PC-3 (cell line): ENCODE measurements around the gene REPS2. TPM values are rescaled to one million over a fixed set of nuclear protein-coding genes. Genes with fewer than 3 reads are reported as not detected.

ENCODE experiments used
- ATAC-seq: fragments of 200-7000 bp; cut with Tn5 transposase; 2 replicates; pipeline ENCODE4 v1.9.1; 2020; ENCODE audit warnings: mild to moderate bottlenecking, moderate library complexity
- BruUV-seq: library from RNA; stranded (reverse); fragments of 400-500 nt; replicated peaks from 2 replicates; lab custom pipeline; 2021; lab: Mats Ljungman, UMichigan
- CTCF ChIA-PET: fragments of 300-600 bp; sonication (Branson Sonifier 250); formaldehyde crosslinking; loops from one replicate; lab custom pipeline; 2022; ENCODE audit warnings: antibody characterized with exemption; lab: Charles Lee
- POLR2A ChIA-PET: fragments of 300-600 bp; sonication (Branson Sonifier 250); formaldehyde crosslinking; loops from one replicate; lab custom pipeline; 2022; ENCODE audit warnings: antibody characterized with exemption; ENCODE audit not compliant: unreplicated experiment; lab: Charles Lee
- DNase-seq: peaks from one replicate; pipeline ENCODE4 v3.0.0-alpha.2; 2015
- H2AFZ ChIP-seq: fragments of 300-600 bp; sonication (generic); 2 replicates; pipeline ENCODE4 v1.6.0; 2016; ENCODE audit warnings: antibody characterized with exemption, low read length
- H3F3A ChIP-seq: fragments of 300-600 bp; sonication (generic); one replicate; pipeline ENCODE4 v1.6.0; 2017; ENCODE audit warnings: antibody characterized with exemption, low read length, control low read depth, mild to moderate bottlenecking; ENCODE audit not compliant: unreplicated experiment
- H3K27ac ChIP-seq: fragments of 300-600 bp; sonication (generic); 2 replicates; pipeline ENCODE4 v1.5.1; 2016; ENCODE audit warnings: mild to moderate bottlenecking, low read length
- H3K27me3 ChIP-seq: fragments of 300-600 bp; sonication (generic); 2 replicates; pipeline ENCODE4 v1.6.1; 2016; ENCODE audit warnings: low read length, mixed read lengths
- H3K36me3 ChIP-seq: fragments of 300-600 bp; sonication (generic); 2 replicates; pipeline ENCODE4 v1.6.1; 2016; ENCODE audit warnings: low read depth, mixed run types, low read length, mixed read lengths
- H3K4me1 ChIP-seq: fragments of 300-600 bp; sonication (generic); 2 replicates; pipeline ENCODE4 v1.5.1; 2016; ENCODE audit warnings: low read length; ENCODE audit not compliant: insufficient read depth
- H3K4me2 ChIP-seq: fragments of 300-600 bp; sonication (generic); 2 replicates; pipeline ENCODE4 v1.6.0; 2016; ENCODE audit warnings: low read length
- H3K4me3 ChIP-seq: fragments of 300-600 bp; sonication (generic); 2 replicates; pipeline ENCODE4 v1.5.1; 2016; ENCODE audit warnings: mild to moderate bottlenecking, low read length, mixed read lengths
- H3K79me2 ChIP-seq: fragments of 300-600 bp; sonication (generic); 2 replicates; pipeline ENCODE4 v1.6.1; 2017; ENCODE audit warnings: low read length, mixed read lengths
- H3K9ac ChIP-seq: fragments of 300-600 bp; sonication (generic); 2 replicates; pipeline ENCODE4 v1.6.0; 2016; ENCODE audit warnings: mild to moderate bottlenecking, low read length
- H3K9me2 ChIP-seq: fragments of 300-600 bp; sonication (generic); replicated peaks from 2 replicates; pipeline ENCODE4 v1.6.1; 2016; ENCODE audit warnings: mixed run types, low read length, mixed read lengths
- H3K9me3 ChIP-seq: fragments of 300-600 bp; sonication (generic); 2 replicates; pipeline ENCODE4 v1.6.1; 2016; ENCODE audit warnings: low read length, mixed read lengths
- H4K20me1 ChIP-seq: fragments of 300-600 bp; sonication (generic); 2 replicates; pipeline ENCODE4 v1.6.1; 2016; ENCODE audit warnings: low read length, mixed read lengths
- EZH2 ChIP-seq: fragments of 300-600 bp; sonication (generic); IDR thresholded peaks from one replicate; pipeline ENCODE4 v1.6.1; 2017; ENCODE audit warnings: antibody characterized with exemption, mild to moderate bottlenecking, low read length; ENCODE audit not compliant: unreplicated experiment
- EZH2phosphoT487 ChIP-seq: fragments of 300-600 bp; sonication (generic); IDR thresholded peaks from 2 replicates; pipeline ENCODE4 v1.6.1; 2018; ENCODE audit warnings: mild to moderate bottlenecking, antibody characterized with exemption, low read length, borderline replicate concordance
- intact Hi-C: fragments of 100-400 bp; cut with micrococcal nuclease; formaldehyde crosslinking; loops from 2 replicates; pipeline ENCODE4 v1.9.0; 2023
- total RNA-seq: library from RNA; depleted of rRNA; stranded (reverse); fragments of >200 nt; gene quantifications from 2 replicates; pipeline ENCODE4 v1.2.3, GENCODE V29; 2014
- TF ChIP-seq, protein P1 (sequence below): fragments of 300-600 bp; sonication (generic); conservative IDR thresholded peaks from 2 replicates; pipeline ENCODE4 v1.5.1; 2017; ENCODE audit warnings: antibody characterized with exemption, low read depth, mild to moderate bottlenecking, low read length

The REPS2 gene
- total RNA-seq, 1 experiment from 2014 or later: 6.3 TPM

- no peak overlapping the region for H2AFZ ChIP-seq
- CTCF ChIA-PET: interaction anchor here (0.6 kb wide), 1 partner anchor 1392 kb away, joined by 3 read pairs; the partner anchor contains the start of gene CDKL5
- TF ChIP-seq, protein P1, sequence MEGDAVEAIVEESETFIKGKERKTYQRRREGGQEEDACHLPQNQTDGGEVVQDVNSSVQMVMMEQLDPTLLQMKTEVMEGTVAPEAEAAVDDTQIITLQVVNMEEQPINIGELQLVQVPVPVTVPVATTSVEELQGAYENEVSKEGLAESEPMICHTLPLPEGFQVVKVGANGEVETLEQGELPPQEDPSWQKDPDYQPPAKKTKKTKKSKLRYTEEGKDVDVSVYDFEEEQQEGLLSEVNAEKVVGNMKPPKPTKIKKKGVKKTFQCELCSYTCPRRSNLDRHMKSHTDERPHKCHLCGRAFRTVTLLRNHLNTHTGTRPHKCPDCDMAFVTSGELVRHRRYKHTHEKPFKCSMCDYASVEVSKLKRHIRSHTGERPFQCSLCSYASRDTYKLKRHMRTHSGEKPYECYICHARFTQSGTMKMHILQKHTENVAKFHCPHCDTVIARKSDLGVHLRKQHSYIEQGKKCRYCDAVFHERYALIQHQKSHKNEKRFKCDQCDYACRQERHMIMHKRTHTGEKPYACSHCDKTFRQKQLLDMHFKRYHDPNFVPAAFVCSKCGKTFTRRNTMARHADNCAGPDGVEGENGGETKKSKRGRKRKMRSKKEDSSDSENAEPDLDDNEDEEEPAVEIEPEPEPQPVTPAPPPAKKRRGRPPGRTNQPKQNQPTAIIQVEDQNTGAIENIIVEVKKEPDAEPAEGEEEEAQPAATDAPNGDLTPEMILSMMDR: no peak
- TF ChIP-seq EZH2 (no peak), EZH2phosphoT487 (no peak)
- ATAC-seq (no peak), DNase-seq (no peak)
- POLR2A ChIA-PET: interaction anchor here (0.6 kb wide), 1 partner anchor 186 kb away, joined by 4 read pairs; no protein-coding TSS in a partner anchor
- no peaks in the 10 kb centered on the region for H3K79me2 ChIP-seq
- no peaks in the 10 kb centered on the region for H3K9me3 ChIP-seq
- no peaks in the 10 kb centered on the region for H3F3A ChIP-seq
- H3K27ac ChIP-seq: no peak overlapping the region
- H3K9ac ChIP-seq: no peak overlapping the region
- H3K9me2 ChIP-seq: no peaks in the 10 kb centered on the region
- no peak overlapping the region for H3K4me3 ChIP-seq
- no TSS peak for BruUV-seq
- H3K4me2 ChIP-seq: no peak overlapping the region
- intact Hi-C loops: no loop called here
- H4K20me1 ChIP-seq: no peaks in the 10 kb centered on the region
- H3K27me3 ChIP-seq: no peaks in the 10 kb centered on the region
- H3K4me1 ChIP-seq: no peaks in the 10 kb centered on the region
- no peaks in the 10 kb centered on the region for H3K36me3 ChIP-seq
These were observed 86.8 kb downstream of the REPS2 start for GRCh38 chrX:17033225-17033624.

DNA sequence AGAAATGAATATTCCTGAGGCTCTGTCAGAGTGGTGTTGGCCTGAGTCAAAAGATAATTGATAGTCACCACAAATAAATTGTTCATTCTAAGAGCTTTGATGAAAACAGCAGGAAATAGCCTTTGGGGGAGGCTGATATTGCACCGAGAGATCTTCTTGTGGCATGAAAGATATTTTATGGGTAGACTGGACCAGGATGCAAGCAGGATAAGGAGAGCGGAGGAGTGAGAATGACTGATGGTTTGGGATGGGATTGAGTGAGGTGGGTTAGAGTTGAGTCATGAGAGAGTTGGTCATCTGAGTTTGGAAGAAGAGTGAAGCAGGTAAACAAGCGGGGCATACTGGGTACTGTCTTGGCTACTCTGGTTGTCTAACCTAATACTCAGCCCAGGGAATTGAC, 88.7 kb downstream of the REPS2 start:
- Histone ChIP-seq H4K20me1 (no peaks in the 10 kb centered on the region), H3K9me2 (no peaks in the 10 kb centered on the region), H3K4me3 (no peak overlapping the region), H3K9ac (no peak overlapping the region), H3K4me2 (no peak overlapping the region), H2AFZ (no peak overlapping the region), H3K36me3 (no peaks in the 10 kb centered on the region), H3K9me3 (no peaks in the 10 kb centered on the region), H3F3A (no peaks in the 10 kb centered on the region), H3K4me1 (peaks cover 9% of the 10 kb centered on the region), H3K79me2 (no peaks in the 10 kb centered on the region), H3K27me3 (no peaks in the 10 kb centered on the region), H3K27ac (no peak overlapping the region)
- ChIA-PET POLR2A (no interaction called here), CTCF (no interaction called here)
- no peak for ATAC-seq
- no peak for DNase-seq
- TF ChIP-seq EZH2 (no peak), EZH2phosphoT487 (no peak)
- TF ChIP-seq, protein P1: no peak
- no TSS peak for BruUV-seq
- intact Hi-C loops: no loop called here

DNA sequence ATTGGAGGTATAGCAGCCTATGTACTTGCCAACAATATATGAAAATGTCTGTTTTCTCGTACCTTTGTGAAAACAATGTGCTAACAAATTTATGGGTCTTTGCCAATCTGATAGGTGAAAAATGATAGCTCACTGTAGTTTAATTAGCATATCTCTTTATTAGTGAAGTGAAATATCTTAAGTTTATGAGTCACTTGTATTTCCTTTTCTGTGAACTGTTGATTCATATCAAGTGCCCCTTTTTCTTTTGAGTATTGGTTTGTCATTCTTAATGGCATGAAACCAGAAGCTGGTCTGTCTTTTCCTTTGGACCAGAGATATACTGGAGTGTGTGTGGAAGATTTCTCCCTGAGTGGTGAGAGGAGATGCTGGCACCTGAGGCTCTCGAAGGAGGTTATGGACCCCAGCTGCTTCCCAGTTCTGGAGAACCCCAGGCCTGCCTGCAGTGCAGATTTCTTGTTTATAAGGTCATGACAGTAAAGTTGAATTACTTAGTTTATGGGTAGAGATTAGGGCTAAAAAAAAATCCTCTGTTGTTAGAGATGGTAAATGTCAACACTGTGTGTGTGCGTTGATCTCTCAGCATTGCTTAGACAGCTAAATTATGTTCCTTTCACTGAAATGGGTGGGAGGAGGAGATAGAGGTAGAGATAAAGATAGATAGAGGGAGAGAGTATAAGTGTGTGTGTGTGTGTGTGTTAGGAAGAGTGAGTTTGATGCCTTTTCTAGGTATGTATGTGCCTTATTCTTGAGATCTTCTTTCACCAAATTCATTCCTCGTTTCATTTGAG, 89.9 kb downstream of the REPS2 start:
- no peak overlapping the region for H3K9ac ChIP-seq
- no peak overlapping the region for H3K4me3 ChIP-seq
- intact Hi-C loops: no loop called here
- no peak for TF ChIP-seq EZH2phosphoT487
- TF ChIP-seq, protein P1: no peak
- no peak for TF ChIP-seq EZH2
- H3K36me3 ChIP-seq: no peaks in the 10 kb centered on the region
- no peaks in the 10 kb centered on the region for H3K79me2 ChIP-seq
- H3F3A ChIP-seq: no peaks in the 10 kb centered on the region
- H4K20me1 ChIP-seq: no peaks in the 10 kb centered on the region
- H2AFZ ChIP-seq: no peak overlapping the region
- no peaks in the 10 kb centered on the region for H3K9me3 ChIP-seq
- ATAC-seq (no peak), DNase-seq (no peak)
- no peaks in the 10 kb centered on the region for H3K9me2 ChIP-seq
- no TSS peak for BruUV-seq
- H3K27me3 ChIP-seq: no peaks in the 10 kb centered on the region
- H3K4me1 ChIP-seq: peaks cover 20% of the 10 kb centered on the region
- ChIA-PET POLR2A (no interaction called here), CTCF (interaction anchor here (0.6 kb wide), 1 partner anchor 10 kb away, joined by 3 read pairs; no protein-coding TSS in a partner anchor)
- no peak overlapping the region for H3K4me2 ChIP-seq
- H3K27ac ChIP-seq: no peak overlapping the region
